HG02623 (cell line): Measurements from ENCODE around the gene NEAT1.

ENCODE experiments used
- ATAC-seq: cut with Tn5 transposase; IDR thresholded peaks from one replicate; pipeline ENCODE4 v1.9.1; 2021; ENCODE audit warnings: moderate library complexity; ENCODE audit not compliant: unreplicated experiment

Gene NEAT1

DNA sequence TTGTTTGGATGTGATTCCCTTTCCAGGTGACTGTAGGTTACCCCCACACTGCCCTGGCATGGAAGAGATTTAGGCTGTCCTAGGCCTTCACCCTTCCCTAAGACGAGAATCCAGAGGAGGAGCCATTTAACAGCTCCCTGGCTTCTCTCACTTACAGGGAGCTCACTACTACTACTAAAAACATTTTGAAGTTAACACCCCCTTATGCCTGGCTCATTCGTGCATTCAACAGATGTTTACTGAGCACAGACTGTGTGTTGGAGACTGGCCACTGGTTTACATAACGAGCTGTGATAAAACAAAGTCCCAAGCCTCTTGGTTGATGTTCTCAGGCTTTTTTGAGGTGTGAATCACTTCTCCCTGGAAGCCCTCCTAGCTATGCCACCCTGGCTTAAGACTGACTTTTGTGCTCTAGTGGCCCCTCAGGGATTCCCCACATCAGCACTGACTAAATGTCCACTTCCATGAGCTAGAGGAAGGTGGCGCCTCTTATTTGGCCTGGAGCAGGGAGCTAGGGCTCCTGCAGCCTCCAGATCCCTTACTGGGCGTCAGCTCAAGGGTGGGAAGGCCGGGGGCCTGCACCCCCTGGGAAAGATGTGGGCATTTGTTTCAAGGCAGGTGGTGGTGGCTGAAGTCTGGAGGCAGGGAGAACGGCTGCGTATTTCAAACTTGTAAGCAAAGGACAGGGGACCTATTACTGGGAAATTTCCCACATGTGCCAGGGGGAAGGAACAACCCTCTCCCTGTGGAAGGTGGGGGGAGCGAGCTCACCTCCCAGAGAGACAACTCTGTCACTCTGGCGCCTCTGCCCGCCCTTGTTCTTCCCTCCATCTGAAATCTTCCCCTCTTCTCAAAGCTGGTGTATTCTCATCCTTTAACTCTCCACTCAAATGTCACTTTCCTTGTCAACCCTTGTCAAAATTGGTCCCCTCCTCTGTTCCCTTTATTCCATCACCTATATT, 56.9 kb downstream of the NEAT1 start:
- no peak for ATAC-seq

GRCh38 chr11:65482306-65482850, 59.8 kb downstream of the NEAT1 start:
- no peak for ATAC-seq

- ATAC-seq, result no peak
These were observed 63.3 kb downstream of the NEAT1 start for GRCh38 chr11:65485920-65486219.

DNA sequence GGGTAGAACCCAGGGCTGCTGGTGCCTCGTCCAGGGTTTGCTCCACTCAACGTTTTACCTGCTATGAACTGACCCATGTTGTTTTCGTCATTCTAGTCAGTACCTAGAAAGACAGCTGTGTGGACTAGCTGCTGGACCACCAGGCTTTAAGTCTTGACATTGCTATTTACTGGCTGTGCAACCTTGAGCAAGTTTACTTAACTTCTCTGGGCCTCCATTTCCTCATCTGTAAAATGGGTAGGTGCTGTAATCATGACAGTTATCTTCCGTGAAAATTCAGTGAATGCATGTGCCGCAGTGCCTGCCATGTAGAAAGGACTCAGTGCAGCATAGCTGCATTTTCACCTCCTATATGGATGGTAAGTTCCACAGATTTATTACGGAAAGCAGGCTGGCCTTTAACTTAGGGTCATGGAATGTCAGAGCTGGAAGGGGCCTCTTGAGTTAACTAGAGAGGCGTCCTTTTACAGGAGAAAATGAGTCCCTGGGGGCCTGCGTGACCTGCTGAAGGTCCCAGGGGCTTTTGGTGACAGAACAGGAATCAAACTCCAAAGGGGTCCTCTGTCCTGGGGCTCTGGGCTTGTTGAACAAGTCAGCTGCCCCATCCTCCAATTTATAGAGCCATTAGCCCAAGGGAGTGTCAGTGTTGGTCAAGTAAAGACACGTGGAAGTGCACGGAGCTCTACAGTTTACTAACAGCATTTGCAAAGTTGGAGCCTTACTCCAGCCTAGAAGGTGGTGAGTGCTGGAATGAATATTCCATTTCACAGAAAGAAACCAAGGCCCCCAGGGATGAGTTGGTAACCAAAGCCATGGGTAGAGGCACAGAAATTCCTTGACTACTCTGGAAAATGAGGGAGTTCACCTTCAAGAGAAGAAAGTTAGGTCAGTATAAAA, 64.2 kb downstream of the NEAT1 start:
- no peak for ATAC-seq

DNA sequence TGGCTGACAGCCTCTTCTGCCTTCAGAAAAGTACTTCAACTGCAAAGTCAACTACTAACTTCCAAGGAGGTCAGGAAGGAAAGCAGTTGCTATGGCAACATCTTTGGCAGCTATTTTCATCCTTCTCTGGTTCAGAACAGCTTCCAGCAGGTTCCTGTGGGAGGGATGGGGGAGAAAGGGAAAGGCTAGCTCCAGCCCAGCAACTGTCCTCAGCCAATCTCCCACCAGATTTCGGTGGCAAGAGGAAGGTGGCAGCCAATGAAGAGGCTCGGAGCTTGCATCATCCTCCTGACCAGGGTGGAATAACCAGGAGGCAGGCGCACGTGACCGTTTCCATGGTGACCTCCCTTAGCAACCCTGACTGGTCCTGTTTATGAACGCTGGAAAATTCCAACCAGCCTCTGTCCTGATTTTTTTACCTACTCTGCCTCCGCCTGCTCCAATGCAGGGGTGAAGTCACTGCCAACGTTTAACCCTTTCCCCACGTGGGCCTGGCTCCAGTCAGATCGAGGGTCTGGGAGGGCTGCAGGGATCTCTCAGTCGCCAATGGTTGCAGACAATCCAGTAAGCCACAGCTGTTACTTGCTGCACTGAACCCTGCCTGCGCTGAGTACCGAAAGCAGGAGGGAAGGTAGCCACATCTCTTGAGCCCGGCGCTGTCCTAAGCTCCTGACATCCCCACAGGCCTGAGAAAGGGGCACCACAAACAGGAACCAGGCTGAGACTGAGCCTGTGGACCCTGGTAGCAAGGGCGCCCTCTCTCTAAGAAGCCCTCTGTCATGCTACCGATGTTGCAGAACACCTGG, 65.1 kb downstream of the NEAT1 start:
- no peak for ATAC-seq

DNA sequence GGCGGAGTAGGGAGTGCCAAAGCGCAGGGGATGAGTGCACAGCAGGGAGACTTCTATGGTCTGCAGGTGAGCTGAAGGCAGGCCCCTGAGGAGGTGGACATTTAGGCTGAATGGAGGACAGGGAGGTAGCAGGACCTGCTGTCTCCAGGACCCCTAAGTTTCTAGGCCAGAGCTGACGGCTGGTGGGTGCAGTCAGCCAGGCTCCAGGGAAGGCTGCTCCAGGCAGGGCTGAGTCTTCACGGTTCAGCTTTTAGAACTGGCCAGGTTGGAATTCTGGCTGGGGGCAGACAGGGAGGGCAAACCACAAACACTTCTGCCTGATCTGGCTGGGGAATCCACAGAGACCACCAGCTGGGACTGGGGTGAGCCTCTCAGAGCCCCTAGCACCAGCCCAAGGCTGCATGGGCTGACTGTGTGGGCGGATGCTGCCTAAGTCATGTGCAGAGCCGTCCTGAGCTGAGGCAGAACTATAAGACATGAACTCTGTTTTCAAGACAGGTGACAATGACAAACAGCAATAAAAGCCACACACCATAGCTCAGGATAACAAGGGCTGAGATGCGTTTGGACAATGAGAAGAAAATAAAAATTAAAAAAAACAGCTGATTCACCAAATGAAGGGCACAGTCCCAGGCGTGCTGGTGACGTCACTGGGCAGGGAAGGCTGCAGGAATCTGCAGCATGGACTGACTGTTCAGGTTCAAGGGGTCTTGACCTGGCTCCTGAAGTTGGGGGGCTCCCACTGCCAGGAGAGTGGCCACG, 65.9 kb downstream of the NEAT1 start:
- ATAC-seq, result no peak

DNA sequence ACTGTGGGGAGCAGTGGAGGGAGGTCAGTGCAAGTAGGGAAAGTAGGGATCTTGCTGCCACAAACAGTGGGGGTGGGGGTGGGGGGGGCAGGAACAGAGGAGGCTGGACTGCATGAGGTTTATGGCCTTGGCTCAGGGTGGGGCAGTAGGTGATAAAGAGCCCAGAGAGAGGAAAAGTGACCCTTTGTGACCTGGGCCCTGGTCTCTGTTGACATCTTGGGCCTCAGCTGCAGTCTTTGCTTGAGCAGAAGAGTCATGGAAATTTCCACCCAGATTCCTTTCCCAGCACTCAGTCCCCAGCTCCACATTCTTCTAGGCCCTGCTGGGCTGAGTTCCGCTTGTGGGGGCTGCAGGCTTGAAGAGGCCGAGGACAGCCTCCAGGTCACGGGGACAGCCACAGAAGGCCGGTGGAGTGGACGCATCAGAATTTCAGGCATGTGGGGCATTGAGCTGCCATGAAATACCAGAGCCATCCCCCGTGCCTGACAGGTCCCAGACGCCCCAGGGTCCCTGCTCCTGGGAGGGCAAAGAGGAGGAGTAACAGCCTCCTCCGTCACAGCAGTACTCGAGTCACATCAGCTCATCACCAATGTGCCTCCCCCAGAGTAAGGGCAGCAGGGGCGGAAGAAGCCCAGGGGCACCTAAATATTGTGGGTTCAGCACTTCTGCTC, 66.6 kb downstream of the NEAT1 start:
- ATAC-seq, result no peak

DNA sequence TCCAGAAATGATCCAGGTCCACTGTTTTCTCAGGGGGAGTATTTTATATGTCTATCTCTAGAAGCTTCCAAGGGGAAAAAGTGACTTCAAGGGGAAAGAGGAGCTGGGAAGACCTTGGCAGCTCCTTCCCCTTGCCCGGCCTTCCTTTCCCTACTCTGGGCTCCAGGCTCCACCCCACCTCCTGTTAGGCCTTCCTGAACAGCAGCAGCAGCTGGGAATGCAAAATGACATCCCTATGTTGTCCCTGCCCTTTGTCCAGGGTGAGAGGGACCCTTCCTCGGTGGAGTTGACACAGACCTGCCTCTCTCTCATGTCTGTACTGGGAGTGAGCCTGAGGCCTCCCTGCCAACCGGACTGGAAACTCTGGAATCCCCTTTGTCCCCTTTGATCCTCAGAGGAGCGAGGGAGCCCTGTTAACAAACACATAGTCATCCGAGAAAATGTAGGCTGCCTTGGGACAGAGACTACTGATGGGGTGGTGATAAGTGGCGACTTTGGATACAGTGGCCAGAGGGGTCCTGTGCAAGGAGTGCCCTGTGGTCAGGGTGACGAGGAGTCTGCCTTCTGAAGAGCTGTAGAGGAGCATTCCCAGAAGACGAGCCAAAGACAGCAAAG, 67.2 kb downstream of the NEAT1 start:
- ATAC-seq, result no peak

DNA sequence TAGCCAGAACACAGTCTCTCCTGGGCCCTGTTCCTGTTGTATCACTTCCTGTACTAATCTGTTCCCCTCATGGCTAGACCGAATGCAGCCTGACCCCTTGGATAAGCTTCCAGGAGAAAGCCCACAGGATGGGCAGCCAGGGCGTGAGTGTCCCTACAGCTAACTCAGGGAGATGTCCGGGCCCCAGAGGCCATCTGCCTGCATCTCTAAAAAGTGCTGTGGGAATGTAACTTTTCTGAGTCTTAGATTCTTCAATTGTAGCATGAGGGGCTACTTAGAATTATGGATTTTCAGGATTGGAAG, 68.5 kb downstream of the NEAT1 start:
- no peak for ATAC-seq

GRCh38 chr11:65491614-65492386, 69.2 kb downstream of the NEAT1 start:
- ATAC-seq, result no peak

DNA sequence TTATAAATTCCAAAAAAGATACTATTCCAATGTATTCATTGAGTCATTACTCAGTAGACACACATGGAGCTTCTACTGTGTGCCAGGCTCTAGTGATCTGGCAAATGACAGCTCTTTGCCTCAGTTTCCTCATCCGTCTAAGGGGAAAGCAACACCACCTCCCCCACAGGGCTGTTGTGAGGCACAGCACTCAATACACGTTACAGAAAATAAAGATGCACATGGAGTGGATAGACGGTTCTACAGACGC, 69.7 kb downstream of the NEAT1 start:
- ATAC-seq, result no peak

DNA sequence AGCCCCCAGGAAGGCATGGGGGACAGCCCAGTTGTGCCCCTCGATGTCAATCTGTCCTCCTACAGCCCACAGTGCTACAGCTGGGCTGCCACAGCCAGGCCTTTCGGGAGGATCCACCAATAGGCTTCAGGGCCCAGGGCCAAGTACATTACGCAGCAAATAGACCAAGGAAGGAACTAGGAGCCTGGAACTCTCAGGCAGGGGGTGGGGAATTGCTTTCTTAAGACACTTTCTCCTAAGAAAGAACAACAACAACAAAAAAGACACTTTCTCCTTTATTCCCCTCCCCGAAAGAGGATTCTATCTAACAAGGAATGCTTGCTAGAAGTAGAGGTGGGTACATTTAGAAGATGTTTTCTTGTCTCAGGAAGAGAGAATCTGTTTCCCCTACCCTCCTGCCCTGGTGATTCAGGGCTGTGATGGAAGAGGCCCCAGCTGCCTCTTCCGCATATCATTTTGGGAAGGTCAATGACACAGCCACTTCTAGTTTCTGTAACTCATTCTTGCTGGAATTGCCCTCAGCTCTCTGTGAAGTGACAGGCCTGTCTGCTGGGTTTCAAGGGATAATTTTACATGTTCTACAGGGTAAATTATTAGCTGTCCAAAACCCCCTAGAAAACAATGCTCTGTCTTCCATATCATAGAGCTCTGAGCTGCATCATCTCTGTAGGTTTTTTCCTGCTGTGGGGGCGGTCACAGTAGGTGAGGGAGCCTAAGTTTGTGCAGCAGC, 70.2 kb downstream of the NEAT1 start:
- ATAC-seq, result no peak

DNA sequence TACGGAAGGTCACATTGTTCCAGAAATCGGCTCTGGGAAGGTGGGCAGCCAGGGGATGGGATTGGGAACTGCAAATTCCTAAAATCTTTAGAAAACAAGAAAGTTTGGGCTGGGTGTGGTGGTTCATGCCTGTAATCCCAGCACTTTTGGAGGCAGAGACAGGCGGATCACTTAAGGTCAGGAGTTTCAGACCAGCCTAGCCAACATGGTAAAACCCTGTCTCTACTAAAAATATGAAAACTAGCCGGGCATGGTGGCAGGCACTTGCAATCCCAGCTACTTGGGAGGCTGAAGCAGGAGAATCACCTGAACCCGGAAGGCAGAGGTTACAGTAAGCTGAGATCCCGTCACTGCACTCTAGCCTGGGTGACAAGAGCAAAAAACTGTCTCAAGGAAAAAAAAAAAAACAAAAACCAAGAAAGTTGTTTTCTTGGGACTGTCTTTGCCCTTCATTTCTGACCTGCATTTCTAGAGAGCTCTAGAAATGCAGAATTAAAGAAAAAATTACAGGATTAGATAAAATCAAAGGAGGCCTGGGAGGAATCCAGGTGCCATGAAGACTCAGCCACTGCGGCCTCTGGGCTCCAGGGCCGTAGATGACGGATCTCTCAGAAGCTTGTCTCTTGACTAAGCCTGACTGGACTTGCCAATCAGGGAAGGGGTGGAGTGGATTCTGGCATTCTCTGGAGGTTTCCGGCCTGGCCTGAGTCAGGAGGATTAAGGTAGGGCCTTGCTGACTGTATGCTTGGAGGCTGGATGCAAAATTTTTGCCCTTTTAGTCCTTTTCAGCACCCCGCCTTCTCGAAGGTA, 71.0 kb downstream of the NEAT1 start:
- ATAC-seq, result no peak
